Stimulated activated naive CD8-positive, alpha-beta T cell treated with anti-CD3 and anti-CD28 coated beads, Interleukin-15, Interleukin-2, amounts not matched to agents 100 U/mL and 50 U/mL, for 24 hours (primary cell): ENCODE measurements around the gene CHMP5.
A peak's percentile ranks its signal among the peaks of the same experiment; 100 is the strongest.
"Not testable (repeated sequence)": the region's sequence is repeated elsewhere in the genome, so short reads cannot be mapped to it uniquely, and the experiment has no call there.

Experiments
- ATAC-seq: fragments of 150-1000 bp; cut with Tn5 transposase; one replicate; pipeline ENCODE4 v1.10.0; 2021
- DNase-seq: peaks from one replicate; pipeline ENCODE4 v3.0.0; 2021

The CHMP5 gene

DNA sequence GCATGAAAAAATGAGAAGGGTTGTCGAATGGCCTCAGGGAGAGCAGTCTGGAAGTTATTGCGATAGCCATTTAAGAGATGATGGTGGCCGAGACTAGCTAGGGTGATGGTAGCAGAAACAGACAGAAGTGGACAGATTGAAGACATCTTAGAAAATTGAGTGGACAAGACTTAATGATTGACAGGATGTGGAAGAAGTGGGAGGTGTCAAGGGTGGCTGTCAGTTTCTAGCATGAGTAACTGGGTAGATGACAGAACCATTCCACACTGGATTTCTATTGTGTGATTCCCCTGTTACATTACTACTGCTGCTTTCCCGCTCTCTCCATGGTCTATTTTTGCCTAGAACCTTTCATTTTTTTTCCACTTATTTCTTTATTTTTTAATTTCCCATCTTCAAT is 12.6 kb downstream of the CHMP5 start:
- DNase-seq (no peak), ATAC-seq (no peak)

GRCh38 chr9:33285502-33285901 is 20.7 kb downstream of the CHMP5 start:
- DNase-seq (no peak), ATAC-seq (no peak)

DNA sequence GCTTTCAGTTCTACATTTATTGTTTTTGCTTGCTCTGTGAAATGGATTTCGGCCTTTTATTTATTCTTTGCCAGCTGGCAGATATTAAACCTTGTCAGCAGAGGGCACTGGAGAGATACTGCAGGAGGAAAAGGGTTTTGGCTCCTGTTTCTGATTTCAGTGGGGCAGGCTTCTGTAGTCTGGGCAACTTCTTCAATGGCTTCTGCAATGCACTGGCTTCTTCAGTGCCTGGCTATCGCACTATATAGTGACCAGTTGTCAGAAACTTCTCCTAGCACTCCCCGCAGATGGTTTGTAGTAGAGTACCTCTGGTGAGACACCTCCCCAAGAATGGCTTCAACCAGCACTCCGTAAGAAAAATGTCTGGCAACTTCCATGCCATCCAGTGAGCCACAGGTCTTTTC is 22.2 kb downstream of the CHMP5 start:
- ATAC-seq (no peak), DNase-seq (peak; percentile 56)

GRCh38 chr9:33288235-33288634 is 23.4 kb downstream of the CHMP5 start:
- no peak for ATAC-seq
- no peak for DNase-seq

DNA sequence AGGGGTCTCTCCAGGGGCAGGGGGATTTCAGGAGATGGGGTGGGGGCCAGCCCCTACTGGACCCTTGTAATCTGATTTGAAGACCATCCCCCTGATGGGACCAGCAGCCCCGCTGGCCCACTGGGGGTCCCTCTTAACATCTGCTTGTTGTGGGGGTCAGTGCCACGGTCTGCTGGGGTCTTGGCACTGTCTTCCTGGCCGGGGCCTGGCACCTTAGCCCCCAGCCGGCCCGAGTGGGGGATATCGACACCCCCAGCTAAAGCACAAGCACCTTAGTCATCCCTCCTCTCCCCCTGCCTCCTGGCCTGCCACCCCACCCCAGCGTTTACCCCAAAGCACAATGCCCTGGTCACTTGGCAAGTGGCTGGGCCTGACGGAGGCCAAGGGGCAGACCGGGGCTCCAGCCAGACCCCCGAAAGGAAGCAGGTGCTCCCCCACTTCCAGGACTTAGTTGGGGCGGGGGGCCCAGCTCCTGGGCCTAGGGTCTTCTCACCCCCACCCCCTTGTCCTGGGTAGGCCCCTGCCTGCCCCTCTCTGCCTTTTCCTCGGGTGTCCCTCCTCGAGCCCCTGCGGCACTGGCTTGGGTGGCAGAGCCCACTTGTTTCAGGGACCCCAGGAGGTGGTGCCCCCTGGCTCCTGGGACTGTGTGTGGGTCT is 24.1 kb downstream of the CHMP5 start:
- ATAC-seq = no peak
- peak; percentile 16 for DNase-seq

- DNase-seq = peak; percentile 60
- no peak for ATAC-seq
Measured at GRCh38 chr9:33289496-33289895, 24.6 kb downstream of the CHMP5 start.

DNA sequence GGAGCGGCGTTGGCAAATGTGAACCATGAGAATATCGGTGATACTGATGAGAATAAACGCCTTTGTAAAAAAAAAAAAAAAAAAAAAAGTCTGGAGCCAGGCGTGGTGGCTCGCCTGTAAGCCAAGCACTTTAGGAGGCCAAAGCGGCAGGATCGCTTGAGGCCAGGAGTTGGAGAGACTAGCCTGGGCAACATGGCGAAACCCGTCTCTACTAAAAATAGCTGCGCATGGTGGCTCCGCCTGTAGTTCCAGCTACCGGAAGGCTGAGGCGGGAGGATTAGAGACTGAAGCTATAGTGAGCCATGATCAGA is 25.0 kb downstream of the CHMP5 start:
- ATAC-seq (no peak), DNase-seq (no peak)

- ATAC-seq (peak; percentile 94), DNase-seq (peak; percentile 98)
Measured at GRCh38 chr9:33290247-33291030, 25.6 kb downstream of the CHMP5 start, which contains the start of gene NFX1. NFX1 (plus strand) TSS chr9:33290516; CDS start chr9:33290573, 57 bp downstream.

DNA sequence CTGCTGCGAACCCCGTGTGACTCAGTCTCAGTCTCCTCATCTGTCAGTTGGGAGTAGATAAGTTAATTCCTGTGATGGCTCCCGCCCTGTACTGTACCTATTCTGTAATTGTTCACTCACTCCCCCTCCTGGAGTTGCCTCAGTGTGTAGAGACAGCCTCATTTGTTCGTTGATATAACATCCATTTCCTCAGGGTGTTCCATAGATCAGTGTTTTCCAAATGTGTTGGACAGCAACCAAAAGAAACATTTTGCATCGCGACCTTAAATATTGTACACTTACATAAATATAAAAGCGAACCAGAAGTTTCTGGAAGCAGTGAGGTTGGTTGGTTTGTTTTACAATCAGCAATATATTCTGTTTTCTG is 26.2 kb downstream of the CHMP5 start:
- no peak for DNase-seq
- ATAC-seq = no peak

DNA sequence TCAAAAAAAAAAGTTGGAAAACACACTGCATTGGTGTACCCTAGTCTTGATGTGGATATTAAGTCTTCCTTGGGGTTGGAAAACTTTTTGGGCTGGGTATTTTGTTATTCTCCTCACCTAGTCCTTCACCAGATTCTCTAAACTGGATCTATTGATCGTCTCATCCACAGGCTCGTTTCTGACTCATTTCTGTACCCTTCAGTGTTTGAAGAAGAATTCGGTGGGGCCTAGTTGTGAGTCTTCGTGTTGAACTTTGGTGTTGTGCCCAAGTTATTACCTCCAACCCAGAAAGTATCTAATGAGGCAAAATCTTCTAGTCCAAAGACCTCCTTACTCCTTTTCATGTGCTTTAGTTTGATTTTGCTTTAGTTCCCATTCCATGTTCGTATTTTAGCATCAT is 27.1 kb downstream of the CHMP5 start:
- no peak for DNase-seq

DNA sequence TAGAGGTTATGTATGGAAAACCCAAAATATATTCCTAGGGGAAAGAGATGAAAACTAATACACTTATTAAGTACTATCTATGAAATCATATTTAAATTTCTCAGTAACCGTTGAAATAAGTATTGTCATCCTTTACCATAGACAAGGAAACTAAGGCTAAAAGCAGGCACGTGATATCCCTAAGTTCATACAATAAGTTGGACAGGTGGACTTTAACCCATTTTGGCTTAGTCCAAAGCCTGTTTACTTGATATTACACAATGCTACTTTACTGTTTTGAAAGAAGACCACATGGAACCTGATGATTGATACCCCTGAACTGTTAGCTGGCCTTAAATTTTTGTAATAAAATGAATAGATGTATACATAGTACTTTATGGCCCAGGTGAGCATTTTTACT is 28.9 kb downstream of the CHMP5 start:
- no peak for DNase-seq
- ATAC-seq = no peak

More for the DNA sequence above, 27.1 kb downstream of the CHMP5 start:
- ATAC-seq = no peak

DNA sequence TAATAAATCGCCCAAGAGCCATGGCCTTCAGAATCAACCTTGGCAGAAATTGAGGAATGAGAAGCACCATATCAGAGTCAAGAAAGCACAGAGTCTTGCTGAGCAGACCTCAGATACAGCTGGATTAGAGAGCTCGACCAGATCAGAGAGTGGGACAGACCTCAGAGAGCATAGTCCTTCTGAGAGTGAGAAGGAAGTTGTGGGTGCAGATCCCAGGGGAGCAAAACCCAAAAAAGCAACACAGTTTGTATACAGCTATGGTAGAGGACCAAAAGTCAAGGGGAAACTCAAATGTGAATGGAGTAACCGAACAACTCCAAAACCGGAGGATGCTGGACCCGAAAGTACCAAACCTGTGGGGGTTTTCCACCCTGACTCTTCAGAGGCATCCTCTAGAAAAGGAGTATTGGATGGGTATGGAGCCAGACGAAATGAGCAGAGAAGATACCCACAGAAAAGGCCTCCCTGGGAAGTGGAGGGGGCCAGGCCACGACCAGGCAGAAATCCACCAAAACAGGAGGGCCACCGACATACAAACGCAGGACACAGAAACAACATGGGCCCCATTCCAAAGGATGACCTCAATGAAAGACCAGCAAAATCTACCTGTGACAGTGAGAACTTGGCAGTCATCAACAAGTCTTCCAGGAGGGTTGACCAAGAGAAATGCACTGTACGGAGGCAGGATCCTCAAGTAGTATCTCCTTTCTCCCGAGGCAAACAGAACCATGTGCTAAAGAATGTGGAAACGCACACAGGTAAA is 30.0 kb downstream of the CHMP5 start:
- DNase-seq (no peak), ATAC-seq (no peak)

DNA sequence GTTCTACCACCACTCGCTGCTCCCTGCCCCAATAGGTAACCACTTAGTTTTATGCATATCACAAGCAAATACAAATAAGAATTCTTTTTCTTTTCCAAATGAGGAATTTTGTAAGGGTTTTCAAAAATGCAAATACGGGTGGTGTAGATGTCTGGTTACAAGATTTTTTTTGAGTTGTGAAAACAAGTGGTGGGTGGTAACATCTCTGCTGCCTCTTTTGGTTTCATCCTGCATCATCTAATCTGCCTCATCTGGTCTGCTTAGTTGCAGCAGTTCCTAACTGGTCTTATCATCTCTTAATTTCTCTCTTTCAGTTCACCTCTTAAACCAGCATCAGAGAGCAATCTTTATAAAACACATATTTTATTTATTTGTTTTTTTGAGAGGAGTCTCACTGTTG is 30.7 kb downstream of the CHMP5 start:
- DNase-seq (no peak), ATAC-seq (no peak)

DNA sequence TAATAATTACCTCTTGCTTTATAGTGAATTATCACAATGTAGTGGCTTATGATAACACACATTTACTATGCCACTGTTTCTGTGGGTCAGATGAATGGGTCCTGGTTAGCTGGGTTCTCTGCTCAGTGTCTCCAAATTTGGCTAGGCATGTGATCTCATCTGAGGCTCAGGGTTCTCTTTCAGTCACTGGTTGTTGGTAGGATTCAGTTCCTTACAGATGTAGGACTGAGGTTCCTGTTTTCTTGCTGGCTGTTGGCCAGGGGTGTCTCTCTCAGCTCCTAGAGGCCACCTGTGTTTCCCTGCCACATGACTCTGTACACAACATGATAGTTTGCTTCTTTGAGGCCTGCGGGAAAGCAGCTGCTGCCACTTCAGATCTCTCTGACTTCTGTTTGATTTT is 32.6 kb downstream of the CHMP5 start:
- DNase-seq (peak; percentile 17), ATAC-seq (peak; percentile 49)

GRCh38 chr9:33300546-33300945 is 35.7 kb downstream of the CHMP5 start:
- ATAC-seq (no peak), DNase-seq (no peak)

GRCh38 chr9:33304362-33304761 is 39.5 kb downstream of the CHMP5 start:
- no peak for ATAC-seq
- no peak for DNase-seq

GRCh38 chr9:33306037-33306436 is 41.2 kb downstream of the CHMP5 start:
- no peak for DNase-seq
- ATAC-seq = peak; percentile 96

- ATAC-seq = no peak
Measured at GRCh38 chr9:33307067-33307466, 42.2 kb downstream of the CHMP5 start.

DNA sequence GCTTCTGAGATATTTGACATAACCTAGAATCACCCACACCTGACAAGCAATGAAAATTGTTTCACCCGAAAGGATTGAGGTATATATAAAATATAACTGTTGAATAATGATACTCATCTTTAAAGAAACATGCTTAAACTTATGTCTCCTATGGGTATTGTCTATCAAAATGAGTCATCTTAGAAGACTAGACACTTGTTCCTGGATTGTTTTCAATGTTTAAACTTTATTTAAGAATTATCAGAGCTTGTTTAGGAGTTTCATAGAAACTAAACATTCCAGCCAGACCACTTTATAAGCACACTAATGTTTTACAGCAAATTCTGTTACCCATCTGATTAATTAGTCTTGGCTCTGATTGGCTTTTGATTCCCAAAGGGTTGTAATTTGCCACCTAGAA is 45.1 kb downstream of the CHMP5 start:
- DNase-seq (no peak), ATAC-seq (no peak)

More at GRCh38 chr9:33307067-33307466, 42.2 kb downstream of the CHMP5 start:
- no peak for DNase-seq

DNA sequence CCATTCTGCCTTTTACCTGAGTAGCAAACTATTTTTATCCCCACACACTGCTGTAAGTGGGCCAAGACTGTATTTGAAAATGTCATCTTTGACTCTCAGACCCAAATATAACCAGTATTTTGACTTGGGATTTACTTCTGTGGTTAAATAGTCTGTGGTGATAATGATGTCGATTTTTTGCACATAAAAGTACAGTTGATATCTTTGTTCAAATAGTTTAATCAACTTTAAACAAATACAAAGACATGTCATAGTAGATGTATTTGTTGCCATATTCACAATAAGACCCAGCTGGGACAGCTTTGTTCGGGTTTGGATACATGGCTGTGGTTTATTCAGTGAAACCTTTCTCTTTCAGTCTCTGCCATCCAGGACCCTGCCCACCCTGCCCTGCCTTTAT is 45.9 kb downstream of the CHMP5 start:
- DNase-seq (no peak), ATAC-seq (no peak)

GRCh38 chr9:33311953-33312352 is 47.1 kb downstream of the CHMP5 start:
- ATAC-seq = peak; percentile 81
- no peak for DNase-seq

DNA sequence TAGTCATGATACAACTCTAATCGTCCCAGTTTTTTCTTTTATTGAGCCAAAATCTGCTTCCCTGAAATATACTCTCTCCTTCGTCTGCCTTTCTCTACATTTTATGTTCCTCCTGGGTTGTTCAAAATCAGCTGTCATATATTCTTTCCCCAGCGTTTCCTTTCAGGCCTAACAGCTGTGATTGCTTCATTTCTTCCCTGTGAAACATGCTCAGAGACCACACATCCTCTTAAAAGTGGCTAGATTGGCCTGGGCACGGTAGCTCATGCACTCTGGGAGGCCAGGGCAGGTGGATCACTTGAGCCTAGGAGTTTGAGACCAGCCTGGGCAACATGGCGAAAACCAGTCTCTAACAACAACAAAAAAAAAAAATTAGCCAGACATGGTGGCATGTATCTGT is 50.5 kb downstream of the CHMP5 start:
- no peak for DNase-seq
- ATAC-seq = no peak

DNA sequence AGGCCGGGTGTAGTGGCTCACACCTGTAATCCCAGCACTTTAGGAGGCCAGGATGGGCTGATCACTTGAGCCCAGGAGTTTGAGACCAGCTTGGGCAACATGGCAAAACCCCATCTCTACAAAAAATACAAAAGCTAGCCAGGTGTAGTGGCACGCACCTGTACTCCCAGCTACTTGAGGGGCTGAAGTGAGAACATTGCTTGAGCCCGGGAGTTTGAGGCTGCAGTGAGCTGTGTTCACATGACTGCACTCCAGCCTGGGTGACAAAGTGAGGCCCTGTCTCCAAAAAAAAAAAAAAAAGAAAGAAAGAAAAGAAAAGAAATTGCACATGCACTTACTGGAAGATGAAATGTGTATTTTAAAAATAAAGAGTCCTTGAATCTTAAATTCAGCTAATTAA is 52.3 kb downstream of the CHMP5 start:
- DNase-seq, ATAC-seq: not testable (repeated sequence)
